Epithelial cell of esophagus (primary cell): ENCODE results near the gene LSM7.
"Not testable (repeated sequence)": the region's sequence is repeated elsewhere in the genome, so short reads cannot be mapped to it uniquely, and the experiment has no call there.

ENCODE experiments used
- DNase-seq: peaks from one replicate; pipeline ENCODE4 v3.0.0; 2010; ENCODE audit warnings: low read depth
- H3K4me3 ChIP-seq: 2 replicates; pipeline ENCODE4 v1.5.1; 2011; ENCODE audit warnings: mild to moderate bottlenecking, low read length, control low read depth
- CTCF ChIP-seq: IDR thresholded peaks from 2 replicates; pipeline ENCODE4 v1.5.1; 2011; ENCODE audit warnings: low read depth, mild to moderate bottlenecking, low read length, control low read depth, inconsistent platforms; ENCODE audit not compliant: insufficient read depth; ENCODE audit errors: missing control alignments

LSM7 gene

DNA sequence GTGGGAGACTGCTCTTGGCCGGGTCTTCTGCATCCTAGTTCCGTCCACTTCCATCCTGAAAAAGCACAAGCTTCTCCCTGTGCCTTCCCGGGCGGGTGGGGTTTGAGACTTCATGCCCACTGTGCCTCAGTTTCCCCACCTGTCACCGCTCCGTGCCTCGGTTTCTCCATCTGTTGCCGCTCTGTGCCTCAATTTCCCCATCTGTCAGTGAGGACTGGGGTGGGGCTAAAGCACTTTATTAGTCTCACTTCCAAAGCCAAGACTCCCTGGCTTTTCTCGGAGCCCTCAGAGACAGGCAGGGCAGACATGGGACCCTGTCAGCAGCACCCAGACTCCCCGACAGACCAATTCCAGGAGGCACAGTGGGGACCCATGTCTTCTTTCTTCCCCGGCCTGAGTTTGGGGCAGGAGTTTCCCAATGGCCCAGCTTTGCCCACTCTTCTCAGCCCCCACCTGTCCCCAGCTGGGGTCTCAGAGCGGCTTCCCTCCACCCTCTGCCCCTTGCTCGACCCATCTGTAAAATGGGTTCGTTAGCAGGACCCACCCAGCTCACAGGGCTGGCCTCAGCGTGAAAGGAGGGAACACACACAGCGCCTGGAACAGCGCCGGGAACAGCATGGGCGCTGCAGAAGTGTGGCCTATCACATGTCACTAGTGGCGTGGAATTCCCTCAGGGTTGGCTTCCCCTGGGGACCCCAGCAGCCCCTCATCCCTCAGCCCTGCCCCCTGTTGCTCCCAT lies 41.8 kb downstream of the LSM7 start:
- H3K4me3 ChIP-seq, result no peak overlapping the region
- DNase-seq, result no peak

DNA sequence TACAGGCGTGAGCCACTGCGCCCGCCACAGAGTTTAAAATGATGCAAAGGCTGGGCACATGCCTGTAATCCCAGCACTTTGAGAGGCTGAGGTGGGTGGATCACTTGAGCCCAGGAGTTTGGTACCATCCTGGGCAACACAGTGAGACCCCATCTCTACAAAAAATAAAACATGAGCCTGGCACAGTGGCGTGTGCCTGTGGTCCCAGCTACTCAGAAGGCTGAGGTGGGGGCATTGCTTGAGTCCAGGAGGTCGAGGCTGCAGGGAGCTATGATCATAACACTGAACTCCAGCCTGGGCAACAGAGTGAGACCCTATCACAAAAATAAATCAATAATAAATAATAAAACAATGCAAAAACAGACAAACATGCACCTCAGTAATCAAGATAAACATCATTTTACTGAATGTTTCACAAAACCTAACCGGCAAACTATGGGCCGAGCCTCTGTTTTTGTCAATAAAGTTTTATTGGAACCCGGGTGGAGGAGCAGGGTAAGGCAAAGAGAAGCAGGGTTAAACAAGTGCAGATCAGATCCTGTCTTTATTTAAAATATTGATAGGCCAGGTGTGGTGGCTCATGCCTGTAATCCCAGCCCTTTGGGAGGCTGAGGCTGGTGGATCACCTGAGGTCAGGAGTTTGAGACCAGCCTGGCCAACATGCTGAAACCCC lies 44.4 kb downstream of the LSM7 start:
- DNase-seq, result no peak
- TF ChIP-seq CTCF, result no peak
- no peak overlapping the region for H3K4me3 ChIP-seq

More for the DNA sequence above, 41.8 kb downstream of the LSM7 start:
- no peak for TF ChIP-seq CTCF

- TF ChIP-seq CTCF, result no peak
- no peak overlapping the region for H3K4me3 ChIP-seq
These were observed 45.5 kb downstream of the LSM7 start for GRCh38 chr19:2282862-2283237.

GRCh38 chr19:2282062-2282861 lies 46.1 kb downstream of the LSM7 start, which contains the start of gene PEAK3:
Gene PEAK3 (minus strand): TSS chr19:2282175. CDS start chr19:2280931, 1,244 bp downstream.
- no peak within 1 kb of the TSS for H3K4me3 ChIP-seq
- no peak for TF ChIP-seq CTCF
- no peak for DNase-seq

More at GRCh38 chr19:2282862-2283237, 45.5 kb downstream of the LSM7 start:
- DNase-seq, result no peak

- not testable (repeated sequence) for H3K4me3 ChIP-seq, DNase-seq
These were observed 46.9 kb downstream of the LSM7 start for GRCh38 chr19:2281265-2282061.

DNA sequence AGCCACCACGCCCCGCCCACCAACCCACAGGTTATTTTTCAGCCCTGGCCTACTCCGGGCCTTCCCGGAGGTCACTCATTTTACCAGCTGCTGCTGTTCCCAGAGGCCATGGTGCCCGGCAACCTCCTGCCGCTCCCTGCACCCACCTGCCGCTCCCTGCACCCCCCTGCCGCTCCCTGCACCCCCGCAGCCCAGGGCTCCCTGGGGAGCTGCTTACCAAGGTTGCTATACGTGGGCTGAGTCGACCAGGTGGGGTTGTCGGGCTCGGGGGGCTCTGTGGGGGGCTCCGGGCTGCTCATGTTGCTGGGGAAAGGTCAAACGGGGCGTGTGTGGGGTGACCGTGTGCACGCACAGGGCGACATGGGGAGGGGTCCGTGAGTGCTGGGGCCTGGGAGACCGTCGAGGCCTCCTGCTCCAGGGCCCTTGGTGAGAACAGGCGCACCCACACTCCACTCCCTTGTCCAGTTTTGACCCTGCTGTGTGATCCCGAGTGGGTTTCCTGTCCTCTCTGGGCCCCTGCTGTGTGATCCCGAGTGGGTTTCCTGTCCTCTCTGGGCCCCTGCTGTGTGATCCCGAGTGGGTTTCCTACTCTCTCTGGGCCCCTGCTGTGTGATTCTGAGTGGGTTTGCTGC lies 47.6 kb downstream of the LSM7 start:
- no peak overlapping the region for H3K4me3 ChIP-seq
- no peak for TF ChIP-seq CTCF
- DNase-seq, result no peak
